ENCODE measurements around the gene GALNT18. TPM values are rescaled to one million over a fixed set of nuclear protein-coding genes. Genes with fewer than 3 reads are reported as not detected.
"Not testable (repeated sequence)": the region's sequence is repeated elsewhere in the genome, so short reads cannot be mapped to it uniquely, and the experiment has no call there.

The GALNT18 gene
- total RNA-seq, 1 donor from 2014 or later: 240 TPM

DNA sequence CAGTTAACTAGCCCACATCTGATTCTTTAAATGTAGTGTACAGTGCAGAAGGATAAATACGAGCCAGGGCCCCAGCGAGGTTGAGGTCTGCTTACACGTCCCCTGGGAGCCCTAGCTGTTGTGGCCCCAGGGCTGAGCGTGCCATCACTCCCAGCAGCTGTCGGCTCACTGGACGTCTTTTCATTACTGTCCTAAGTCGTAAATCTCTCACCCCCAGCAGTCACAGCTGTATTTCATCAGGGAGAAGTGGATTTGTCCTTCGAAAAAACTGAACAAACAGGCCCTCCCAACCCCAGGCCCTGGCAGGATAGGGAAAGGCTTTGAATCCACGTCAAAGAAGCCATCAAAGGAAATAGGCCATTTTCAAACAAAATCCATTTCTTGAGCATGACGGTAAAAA, 158.4 kb downstream of the GALNT18 start:
- DNase-seq (ENCODE audit: low read depth in 2 of 2): no peak

DNA sequence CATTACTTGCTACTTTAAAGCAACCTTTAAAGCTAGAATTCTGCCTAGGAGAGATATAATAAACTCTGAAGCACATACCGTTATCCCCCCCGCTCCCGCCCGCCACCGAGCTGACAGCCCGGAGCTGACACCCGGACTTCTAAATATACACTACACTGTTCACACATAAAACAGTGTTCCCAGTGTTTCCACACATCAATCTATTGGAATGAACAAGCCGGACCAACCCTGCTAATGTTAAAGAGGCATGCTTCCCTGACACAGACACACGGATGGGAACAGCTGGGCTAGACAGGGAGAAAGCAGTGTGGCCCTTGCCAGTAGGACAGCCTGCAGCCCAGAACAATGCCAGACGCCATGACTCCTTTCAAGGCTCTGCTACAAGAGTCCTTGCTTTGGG, 160.3 kb downstream of the GALNT18 start:
- DNase-seq (ENCODE audit: low read depth in 2 of 2): no peak

DNA sequence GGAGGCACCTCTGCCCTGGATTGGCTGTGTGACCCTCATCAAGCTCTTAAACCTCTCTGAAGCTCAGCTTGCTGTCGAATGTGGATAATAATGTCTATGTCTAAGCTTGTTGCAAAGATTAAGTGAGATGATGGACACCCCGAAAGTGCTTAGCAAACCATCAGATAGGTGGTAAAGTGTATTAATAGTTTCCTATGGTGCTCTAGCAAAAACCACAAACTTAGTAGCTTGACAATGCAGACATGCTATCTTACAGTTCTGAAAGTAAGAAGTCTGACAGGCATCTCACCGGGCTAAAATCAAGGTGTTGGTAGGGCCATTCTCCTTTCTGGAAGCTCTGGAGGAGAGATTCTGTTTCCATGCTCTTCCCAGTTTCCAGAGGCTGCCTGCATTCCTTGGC, 162.2 kb downstream of the GALNT18 start:
- DNase-seq (ENCODE audit: low read depth in 2 of 2): no peak

DNA sequence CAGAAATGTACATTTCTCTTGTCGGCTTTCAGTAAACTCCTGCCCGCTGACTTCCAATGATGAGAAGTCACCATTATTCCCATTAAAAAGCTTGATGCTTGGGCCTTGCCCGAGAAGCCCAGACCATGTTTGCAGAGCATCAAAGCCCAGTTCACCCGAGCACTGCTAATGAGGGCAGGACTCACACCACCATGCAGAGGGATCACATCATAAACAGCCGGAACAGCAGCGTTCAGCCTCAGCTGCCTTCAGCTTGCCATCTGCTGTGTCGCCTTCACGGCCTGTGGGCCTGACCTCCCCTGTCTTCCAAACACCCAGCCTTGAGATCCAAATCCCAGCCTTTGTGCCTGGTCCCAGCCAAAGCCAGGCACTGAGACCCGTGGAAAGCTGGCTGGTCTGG, 163.3 kb downstream of the GALNT18 start:
- DNase-seq (ENCODE audit: low read depth in 2 of 2): no peak

DNA sequence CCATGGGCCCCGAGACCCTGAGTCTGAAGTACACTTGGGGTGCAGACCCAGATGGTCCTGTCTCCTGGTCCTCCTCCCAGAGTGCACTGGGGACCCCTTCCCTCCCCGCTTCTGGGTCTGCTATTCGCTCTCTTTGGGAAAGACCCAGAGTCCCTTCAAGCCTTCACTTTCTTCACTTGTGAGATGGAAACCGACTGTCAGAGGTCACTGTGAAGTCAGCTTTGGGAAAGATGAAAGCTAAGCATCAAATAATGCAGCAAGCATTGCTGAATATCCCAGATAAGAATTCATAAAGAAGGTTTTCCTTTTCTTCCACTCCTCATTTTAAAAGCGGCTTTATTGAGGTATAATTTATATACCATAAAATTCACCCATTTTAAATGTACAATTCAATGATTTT, 163.8 kb downstream of the GALNT18 start:
- DNase-seq (ENCODE audit: low read depth in 2 of 2): no peak

DNA sequence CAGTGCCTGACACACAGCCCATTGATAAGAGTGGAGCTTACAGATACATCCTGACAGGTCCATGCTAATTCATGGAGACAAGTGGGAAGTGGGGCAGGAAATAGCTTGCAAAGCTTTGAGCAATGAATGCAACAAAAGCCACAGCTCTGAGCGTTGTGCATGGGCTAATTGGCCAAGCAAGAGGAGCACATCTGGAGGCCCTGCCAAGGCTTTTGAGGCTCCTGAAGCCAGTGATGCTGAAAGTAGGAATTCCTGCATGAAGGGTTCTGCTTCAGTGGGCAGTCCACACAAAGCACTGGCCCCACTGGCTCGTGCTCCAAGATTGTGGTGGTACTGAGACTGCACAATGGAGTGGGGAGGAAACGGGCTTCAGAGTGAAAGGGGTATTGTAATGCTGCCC, 164.9 kb downstream of the GALNT18 start:
- DNase-seq (ENCODE audit: low read depth in 2 of 2): no peak

DNA sequence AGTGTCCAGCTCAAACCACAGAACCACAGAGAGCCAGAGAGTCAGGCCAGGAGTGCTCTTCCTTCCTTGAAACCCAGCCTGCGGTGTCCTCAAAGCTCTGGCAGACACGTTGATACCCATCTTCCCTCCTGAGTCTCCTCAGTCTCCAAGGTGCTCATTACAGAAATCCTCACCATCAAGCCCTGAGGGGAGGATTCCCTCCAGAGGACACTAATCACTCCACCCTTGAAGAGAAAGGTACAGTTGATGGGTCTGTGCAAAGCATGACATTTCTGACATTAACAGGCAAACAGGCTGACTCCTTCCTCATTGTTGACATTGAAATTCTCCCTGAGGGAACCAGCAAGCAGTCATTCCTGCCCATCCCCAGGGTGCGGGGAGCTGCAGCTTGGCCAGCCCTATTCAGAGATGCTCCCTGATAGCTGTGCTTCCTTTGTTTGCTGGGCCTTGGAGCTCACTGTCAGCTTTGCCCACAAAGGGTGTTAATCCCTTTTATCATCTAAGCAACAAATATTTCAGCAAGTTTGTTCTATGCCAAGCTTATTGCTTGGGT, 167.1 kb downstream of the GALNT18 start:
- DNase-seq (ENCODE audit: low read depth in 2 of 2): no peak

DNA sequence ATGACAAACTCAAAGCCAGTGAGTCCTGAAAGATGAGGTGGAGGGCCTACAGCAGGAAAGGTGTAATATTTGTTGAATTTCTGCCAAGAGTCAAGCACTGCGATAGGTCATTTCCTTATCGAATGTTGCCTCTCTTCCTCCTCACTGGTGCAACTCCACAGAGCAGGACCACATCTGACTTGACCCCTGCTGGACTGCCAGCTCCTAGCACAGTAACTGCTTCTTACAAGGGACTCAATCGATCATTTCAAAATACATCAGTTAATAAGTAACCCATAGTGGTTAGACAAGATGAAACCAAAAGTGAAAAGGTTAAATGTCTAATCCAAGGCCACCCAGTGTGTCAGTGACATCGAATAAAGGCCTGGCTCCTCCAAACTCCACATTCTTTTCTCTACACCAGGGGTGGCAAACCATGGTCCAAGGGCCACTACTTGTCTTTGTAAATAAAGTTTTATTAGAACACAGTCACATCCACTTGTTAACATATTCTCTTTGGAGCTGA, 170.3 kb downstream of the GALNT18 start:
- DNase-seq (ENCODE audit: low read depth in 2 of 2): no peak

DNA sequence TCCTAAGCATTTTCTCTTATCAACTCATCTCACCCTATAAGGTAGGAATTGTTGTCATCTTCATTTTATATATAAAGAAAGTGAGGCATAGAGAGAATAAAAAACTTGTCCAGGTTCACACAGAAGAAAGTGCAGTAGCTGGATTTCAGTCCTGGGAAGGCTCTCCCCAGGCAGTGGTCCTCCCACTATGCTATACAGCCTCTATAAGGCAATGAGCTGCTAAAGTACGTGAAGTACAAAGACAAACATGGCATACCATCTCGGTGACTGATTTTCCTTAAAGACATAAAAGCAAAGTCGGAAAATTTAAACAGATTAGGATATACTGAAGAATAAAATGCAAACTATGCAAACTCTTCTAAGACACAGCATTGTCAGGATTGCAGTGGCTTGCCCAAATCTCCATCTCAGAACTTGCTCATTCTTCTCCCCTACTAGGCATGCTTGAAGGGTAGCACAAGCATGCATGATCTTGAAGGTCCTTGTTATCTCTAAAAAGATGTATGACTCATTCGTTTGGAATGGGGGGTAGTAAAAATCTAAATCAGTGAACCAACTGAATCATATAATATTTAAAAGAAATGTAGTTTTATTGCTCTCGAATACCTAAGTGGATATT, 171.0 kb downstream of the GALNT18 start:
- DNase-seq (ENCODE audit: low read depth in 2 of 2): no peak

DNA sequence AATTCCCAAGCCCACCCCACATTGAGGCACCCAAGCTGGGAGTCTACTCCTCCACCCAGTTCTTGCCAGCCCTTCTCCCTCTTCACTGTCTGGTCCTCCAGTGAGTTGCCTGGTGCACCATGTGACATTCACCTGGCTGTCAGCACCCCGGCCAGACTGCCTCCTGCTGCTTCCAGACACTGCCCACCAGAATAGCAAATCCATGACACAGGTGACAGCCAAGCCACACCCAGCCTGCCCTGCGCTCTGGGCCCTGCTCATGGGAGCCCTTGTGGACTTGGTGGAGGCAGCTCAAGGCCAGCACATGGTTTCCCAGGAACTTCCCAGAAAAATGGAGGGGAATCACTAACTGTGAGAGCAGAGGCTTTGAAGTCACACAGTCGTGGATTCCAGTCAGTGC, 172.5 kb downstream of the GALNT18 start:
- DNase-seq (ENCODE audit: low read depth in 2 of 2): no peak

DNA sequence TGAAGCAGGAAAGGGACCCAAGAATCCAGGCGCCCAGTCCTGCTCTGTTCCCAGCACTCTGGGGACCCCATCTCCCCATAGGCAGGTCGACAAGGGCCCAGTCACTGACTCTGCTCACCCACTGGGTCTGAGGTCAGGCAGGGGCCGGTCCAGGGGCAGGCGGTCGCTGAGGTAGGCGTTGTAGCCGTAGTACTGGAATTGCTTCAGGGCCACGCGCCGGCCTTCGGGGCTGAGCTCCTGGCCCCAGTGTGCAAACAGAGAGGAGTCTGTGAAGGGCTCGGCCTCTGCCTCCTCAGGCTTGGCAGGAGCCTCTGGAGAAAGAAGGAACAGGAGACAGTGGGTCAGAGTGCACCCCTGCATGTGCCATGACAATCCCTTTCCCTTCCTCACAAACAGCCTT, 173.2 kb downstream of the GALNT18 start:
- DNase-seq (ENCODE audit: low read depth in 2 of 2): no peak

DNA sequence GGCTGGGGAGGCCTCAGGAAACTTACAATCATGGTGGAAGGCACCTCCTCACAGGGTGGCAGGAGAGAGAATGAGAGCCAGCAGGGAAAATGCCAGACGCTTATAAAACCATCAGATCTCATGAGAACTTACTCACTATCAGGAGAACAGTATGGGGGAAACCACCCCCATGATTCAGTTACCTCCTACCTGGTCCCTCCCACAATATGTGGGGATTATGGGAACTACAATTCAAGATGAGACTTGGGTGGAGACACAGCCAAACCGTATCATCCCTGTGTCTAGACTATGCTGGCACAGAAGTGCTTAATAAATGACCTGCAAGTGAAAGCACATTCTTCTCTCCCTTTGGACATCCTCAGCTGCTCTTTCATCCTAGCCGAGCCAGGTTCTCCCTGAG, 174.2 kb downstream of the GALNT18 start:
- DNase-seq (ENCODE audit: low read depth in 2 of 2): not testable (repeated sequence)

DNA sequence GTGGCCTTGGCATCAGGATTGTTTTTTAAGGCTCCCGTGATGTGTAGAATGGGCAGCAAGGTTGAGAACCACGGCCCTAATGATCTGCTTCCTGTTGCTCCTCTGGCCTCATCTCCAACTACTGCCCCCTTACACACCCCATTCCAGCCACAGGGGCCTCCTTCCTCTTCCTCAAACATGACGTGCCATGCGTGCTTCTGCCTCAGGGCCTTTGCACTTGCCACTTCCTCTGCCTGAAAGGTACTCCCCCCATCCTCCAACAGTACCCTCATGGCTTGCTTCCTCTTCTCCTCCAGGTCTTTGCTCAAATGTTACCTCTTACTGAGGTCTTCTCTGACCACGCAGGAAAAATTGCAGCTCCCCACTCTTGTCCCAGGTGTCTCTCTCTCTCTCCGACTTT, 174.8 kb downstream of the GALNT18 start:
- DNase-seq (ENCODE audit: low read depth in 2 of 2): no peak

DNA sequence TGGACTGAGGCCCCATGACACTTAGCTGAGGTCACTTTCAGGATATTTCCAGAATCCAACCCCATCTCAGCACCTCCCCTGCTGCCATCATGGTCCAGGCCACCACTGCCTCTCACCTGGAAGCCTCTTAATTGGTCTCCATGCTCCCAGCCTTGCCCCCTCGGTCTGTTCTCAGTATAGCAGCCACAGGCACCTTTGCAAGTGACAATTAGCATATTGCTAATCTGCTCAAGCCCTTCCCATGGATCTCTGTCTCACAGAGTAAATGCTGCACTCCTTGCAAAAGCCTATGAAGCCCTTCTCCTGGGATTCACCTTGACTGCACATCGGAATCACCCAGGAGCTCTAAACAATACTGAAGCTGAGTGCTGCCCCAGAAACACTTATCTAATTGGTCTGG, 175.2 kb downstream of the GALNT18 start:
- DNase-seq (ENCODE audit: low read depth in 2 of 2): no peak

DNA sequence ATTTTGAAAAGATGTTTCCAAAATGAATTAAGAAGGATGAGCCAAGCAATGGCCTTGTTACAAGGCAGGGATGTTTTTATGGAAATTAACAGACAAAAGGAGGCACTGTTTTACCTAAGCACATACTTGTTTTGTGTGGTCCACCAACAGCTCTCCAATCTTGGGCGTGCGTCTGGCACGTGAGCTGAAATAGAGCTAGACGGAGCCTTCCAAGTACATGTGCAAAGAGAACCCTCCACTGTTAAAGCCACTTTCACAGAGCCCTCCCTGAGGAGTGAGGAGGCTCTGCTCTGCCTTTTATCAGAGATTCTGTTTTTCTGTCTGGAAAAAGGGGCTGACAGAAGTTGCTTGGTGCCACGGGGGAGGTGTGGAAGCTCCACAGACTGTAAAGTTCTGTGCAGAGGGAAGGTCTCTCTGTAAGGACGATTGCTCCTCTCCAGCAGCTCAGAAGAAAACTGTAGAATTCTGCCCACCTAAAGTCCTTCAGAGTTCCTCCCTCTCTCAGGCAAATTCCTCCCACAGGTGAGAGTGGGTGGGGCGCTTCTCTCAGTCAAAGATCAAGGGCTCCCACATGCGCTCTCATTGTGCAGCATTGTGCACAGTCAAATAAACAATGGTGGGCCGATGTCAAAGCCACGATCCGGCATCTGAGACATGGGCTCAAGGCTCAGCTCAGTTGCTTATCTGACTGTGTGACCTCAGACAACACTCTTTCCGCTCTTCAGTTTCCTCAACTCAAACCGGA, 176.2 kb downstream of the GALNT18 start:
- no peak for DNase-seq (ENCODE audit: low read depth in 2 of 2)

DNA sequence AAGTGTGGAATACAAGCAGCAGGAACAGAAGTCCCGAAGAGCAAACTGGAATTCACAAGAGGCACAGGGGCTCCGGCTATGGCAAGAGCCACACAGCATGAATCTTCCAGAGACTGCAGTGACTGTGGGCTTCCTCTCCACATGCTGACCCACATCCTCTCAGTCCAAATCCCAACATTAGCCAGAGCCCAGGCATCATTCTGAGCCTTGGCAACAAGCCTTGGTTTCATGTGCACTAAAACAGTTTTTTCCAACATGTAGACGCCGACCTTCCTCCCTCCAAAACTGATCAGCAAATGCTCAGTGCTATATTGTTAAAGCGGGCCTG, 177.0 kb downstream of the GALNT18 start:
- DNase-seq (ENCODE audit: low read depth in 2 of 2): peak in 1 of 2 donors; percentile 82

DNA sequence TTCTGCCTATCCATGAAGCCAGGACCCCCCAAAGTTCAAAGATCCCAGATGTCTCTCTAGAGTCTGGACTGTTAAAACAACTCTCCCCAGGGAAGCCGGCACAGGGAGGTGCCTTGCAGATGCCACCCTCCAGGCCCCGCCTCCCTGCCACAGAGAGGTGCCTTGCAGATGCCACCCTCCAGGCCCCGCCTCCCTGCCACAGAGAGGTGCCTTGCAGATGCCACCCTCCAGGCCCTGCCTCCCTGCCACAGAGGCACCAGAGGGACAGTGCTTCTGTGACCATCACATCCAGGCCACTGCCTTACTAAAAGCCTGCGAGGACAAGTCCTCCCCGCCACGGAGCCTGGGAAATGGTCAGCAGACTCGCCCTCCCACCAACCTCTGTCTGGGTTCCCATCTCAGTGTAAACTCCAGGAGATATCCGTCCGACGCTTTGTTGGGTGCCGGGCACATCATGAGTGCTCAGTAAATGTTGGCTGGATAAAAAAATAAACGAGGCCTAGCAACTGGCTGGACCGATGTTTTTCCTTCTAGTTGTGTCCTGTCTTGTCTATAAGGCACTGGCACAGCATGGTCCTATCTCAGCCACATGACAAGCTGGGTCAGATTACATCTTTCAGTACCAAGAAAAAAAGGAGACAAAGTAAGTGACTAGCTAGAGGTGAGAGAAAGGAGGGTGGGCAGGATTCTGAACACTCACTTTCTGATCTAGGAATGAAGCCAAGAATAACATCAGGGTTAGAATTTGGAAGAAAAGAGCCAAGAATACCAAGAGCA, 177.6 kb downstream of the GALNT18 start:
- no peak for DNase-seq (ENCODE audit: low read depth in 2 of 2)

DNA sequence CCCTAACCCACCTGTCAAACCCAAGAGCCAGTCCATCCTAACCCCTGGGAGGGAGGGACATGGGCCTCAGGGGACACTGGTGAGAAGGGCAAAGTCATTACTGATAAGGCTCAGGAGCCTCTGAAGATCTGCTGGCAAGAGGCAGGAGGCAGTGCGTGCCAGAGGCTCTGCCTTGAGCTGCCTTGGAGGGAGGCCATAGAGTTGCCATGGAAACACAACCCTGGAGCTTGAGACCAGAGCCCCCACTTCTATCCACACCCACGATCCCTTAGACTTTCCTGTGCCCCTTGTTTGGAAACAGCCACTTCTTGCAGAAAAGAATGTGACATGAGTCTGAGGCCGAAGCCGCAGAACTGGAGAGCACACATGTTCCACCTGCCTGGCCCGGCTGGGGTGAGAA, 179.0 kb downstream of the GALNT18 start:
- DNase-seq (ENCODE audit: low read depth in 2 of 2): no peak

DNA sequence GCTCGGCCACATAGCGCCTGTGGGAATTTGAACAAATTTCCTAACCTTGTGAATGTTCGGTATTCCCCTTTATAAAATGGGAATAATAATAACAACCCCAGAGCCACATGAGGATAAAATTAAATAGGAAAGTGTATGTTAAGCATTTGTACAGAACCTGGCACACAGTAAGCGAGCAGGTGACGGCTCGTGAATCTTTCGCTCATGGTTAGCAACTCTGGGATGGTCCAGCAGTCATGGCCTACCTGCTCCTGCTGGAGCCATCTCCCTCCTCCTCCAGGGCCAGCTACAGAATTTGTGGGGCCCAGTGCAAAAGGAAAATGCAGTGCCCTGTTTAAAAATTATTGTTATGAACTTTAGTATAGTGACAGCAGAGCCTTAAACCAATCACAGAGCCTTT, 180.3 kb downstream of the GALNT18 start:
- no peak for DNase-seq (ENCODE audit: low read depth in 2 of 2)

DNA sequence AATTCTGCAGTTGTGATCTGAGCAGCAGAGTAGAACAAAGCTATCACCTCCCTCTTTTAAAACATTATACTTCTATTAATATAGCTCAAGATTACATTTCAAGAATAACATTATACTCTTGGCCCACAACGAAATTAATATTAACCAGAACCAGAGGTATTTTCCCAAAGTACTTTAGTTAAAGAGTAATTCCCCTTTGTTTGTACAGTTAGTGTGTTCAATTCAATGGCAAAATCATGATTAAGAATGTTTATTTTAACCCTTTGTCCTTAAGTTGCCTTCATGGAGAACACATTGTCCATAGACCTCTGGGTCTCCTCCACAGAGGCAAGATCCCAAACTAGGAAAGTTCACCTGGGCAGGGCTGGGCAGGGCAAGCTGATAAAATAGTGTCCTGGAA, 180.7 kb downstream of the GALNT18 start:
- DNase-seq (ENCODE audit: low read depth in 2 of 2): no peak

DNA sequence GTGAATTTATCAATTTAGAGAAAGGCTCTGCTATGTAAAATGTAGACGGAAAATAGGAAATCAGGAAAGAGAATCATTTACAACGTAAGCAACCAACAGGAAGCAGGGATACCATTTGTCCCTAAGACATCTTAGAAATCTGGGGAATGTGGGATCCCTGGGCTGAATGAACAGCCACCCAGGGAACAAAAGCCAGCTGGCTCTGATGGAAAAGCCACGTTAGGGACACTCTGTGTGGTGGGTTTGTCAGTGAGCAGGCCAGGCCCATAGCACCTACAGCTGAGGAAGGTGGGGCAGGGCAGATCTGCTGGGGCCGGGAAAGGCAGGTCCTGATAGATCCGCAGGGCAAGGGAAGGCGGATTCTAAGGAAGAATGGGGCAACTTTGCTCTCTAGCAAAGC, 181.7 kb downstream of the GALNT18 start:
- DNase-seq (ENCODE audit: low read depth in 2 of 2): no peak

DNA sequence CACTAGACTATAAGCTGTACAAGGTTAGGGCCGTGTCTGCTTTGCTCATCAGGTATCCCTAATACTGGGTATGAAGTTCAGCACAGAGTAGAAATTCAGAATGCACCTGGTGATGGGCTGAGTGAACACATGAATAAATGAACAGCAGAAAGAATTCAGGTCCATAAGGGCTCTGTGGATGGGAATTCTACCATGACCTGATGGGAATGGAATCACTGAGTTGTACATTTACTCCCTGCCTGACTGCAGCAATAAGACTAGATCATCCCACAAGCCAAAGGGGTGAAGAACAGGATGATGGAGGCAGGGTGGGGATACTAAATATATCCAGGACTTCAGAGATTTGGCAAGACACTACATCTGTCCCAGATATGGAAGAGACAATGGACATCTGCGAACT, 182.2 kb downstream of the GALNT18 start:
- DNase-seq (ENCODE audit: low read depth in 2 of 2): no peak
